ENCODE data around the gene PDE3A.
A peak's percentile ranks its signal among the peaks of the same experiment; 100 is the strongest.

PDE3A gene

DNA sequence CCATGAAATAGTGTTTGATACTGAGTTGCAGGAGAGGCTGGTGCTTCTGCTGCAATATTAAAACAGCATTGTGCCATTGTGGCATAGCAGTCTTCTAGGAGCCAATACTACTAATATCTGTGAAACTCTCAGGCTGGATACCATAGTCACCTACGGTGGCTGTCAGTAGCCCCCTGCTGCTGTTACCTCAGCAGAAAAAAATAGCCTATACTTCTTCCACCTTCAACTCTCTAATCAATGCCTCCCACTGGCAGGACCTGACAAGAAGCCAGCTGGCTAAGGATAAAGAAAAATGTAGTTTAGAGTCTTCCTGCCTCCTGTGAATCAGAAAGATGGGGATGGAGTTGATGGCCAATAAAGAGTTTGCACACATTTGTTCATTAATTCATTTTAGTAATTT lies 91.6 kb downstream of the PDE3A start:
- TF ChIP-seq, protein P1, sequence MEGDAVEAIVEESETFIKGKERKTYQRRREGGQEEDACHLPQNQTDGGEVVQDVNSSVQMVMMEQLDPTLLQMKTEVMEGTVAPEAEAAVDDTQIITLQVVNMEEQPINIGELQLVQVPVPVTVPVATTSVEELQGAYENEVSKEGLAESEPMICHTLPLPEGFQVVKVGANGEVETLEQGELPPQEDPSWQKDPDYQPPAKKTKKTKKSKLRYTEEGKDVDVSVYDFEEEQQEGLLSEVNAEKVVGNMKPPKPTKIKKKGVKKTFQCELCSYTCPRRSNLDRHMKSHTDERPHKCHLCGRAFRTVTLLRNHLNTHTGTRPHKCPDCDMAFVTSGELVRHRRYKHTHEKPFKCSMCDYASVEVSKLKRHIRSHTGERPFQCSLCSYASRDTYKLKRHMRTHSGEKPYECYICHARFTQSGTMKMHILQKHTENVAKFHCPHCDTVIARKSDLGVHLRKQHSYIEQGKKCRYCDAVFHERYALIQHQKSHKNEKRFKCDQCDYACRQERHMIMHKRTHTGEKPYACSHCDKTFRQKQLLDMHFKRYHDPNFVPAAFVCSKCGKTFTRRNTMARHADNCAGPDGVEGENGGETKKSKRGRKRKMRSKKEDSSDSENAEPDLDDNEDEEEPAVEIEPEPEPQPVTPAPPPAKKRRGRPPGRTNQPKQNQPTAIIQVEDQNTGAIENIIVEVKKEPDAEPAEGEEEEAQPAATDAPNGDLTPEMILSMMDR (IDR thresholded peaks at IDR 0.05; ENCODE audit: low read depth, low read length): no peak
- no peak overlapping the region for H3K4me3 ChIP-seq (replicated peaks in 1 of 2; ENCODE audit: low read depth in 2 of 2, low read length in 2 of 2)
- DNase-seq (ENCODE audit: low read depth in 2 of 2): no peak

DNA sequence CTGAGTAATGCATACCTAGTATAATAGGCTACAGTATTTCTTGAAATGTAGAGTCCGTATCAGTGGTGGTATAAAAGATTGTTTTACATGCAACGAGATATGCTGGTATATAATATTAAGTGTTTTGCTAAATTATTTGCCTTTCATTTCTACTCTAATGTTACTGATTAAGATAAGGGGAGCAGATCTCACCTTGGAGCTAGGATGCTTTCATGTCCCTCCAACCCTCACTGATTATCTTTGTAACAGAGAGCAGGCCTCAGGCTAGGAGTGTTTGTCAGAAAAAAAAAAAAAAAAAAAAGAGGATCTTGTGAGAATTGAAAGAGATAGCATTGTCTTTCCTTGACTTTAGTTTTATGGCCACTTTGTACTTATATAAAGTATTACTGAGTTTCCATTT lies 92.6 kb downstream of the PDE3A start:
- no peak for DNase-seq (ENCODE audit: low read depth in 2 of 2)
- TF ChIP-seq, protein P1 (IDR thresholded peaks at IDR 0.05; ENCODE audit: low read depth, low read length): no peak
- no peak overlapping the region for H3K4me3 ChIP-seq (replicated peaks in 1 of 2; ENCODE audit: low read depth in 2 of 2, low read length in 2 of 2)

DNA sequence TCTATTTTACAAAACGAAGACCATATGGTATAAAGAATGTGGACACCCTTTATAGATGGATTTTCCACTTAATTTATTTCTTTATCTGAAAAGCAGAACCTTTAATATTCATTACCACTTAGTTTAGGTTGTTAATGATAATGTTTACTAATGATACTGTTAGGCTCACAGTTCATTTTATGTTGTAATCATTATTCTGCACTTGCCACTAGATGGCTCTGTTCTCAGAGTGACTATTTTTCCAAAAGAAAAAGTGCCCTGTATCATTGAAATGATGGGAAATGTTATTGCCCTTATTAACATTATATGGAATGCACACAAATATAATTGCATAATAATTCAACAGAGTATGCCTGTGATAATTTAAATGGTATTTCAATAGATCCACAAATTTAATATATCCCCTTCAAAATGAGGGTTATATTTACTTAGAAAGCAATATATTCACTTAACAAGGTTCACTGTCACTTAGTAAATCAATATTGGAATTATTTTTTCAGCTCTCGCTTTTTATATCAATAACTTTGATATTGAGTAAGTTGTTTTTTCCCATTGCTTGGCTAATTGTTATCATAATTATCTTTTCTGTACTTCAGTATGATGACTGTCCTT lies 95.7 kb downstream of the PDE3A start:
- no peak overlapping the region for H3K4me3 ChIP-seq (replicated peaks in 1 of 2; ENCODE audit: low read depth in 2 of 2, low read length in 2 of 2)
- TF ChIP-seq, protein P1 (IDR thresholded peaks at IDR 0.05; ENCODE audit: low read depth, low read length): peak; percentile 55
- peak; percentile 49 to 52 for DNase-seq (ENCODE audit: low read depth in 2 of 2)

DNA sequence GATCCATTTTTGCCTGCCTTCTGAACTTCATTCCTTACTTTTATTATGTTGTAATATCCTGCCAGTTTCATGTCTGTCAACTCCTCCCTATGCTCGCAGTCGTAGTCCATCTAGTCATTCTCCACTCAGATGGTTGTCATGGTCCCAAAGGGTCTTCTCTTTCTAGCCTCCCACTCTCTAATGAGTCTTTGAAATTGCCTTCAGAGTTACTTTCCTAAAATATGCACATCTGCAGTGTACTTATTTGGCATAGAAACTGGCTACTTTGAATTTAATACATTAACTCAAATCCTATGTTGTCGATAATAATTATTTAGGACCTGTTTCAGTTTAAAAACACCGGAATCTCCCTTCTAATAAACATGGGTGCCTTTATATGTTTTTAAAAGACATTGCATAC lies 101.0 kb downstream of the PDE3A start:
- H3K4me3 ChIP-seq (replicated peaks in 1 of 2; ENCODE audit: low read depth in 2 of 2, low read length in 2 of 2): no peak overlapping the region
- TF ChIP-seq, protein P1 (IDR thresholded peaks at IDR 0.05; ENCODE audit: low read depth, low read length): no peak
- no peak for DNase-seq (ENCODE audit: low read depth in 2 of 2)

DNA sequence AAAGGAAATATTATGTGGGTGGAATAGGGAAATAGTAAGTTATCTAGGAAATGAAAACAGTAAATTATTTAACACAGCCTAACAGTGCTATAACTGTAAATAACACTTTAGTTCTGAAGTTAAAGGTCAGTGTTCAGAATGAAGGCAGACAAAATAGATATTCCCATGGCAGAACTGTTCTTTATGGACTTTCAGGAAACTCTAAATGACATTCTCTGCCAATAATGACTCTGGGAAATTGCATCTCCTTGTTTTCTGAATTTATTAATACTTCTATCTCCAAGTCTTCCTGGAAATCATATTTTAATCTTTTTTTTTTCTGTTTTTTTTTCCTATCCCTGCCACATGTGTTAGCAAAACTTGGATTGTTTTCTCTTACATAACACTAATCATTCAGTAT lies 101.4 kb downstream of the PDE3A start:
- no peak overlapping the region for H3K4me3 ChIP-seq (replicated peaks in 1 of 2; ENCODE audit: low read depth in 2 of 2, low read length in 2 of 2)
- TF ChIP-seq, protein P1 (IDR thresholded peaks at IDR 0.05; ENCODE audit: low read depth, low read length): no peak
- no peak for DNase-seq (ENCODE audit: low read depth in 2 of 2)

DNA sequence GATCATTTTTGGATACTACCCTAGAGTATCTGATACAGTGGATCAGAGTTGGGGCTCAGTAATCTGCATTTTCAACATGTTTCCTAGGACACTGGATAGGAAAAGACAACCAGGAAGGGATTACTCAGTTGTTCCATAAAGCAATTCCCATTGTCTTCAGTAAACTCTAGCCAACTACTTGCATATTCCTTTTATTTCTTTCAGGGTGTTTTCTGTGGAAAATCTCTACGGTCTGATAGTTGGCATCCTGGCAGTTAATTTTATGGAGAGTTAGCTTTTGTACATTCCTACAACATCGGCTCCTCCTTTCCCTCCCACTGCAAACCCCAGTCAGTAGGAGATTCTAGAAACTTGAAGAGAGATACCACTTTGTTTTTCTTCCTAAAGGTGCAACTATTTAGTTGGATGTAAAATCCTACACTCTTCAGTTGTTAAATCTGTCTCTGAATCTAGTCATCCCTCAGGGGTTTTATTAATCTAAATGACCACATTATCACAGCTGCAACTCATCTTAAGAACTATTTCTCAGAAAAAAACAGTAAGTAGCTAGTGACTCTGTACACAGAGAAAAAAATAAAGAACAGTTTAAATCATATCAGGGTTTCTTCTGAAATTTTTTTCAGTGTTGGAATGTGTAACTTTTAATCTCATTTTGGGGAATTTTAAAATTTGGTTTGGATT lies 103.9 kb downstream of the PDE3A start:
- no peak overlapping the region for H3K4me3 ChIP-seq (replicated peaks in 1 of 2; ENCODE audit: low read depth in 2 of 2, low read length in 2 of 2)
- TF ChIP-seq, protein P1 (IDR thresholded peaks at IDR 0.05; ENCODE audit: low read depth, low read length): no peak
- DNase-seq (ENCODE audit: low read depth in 2 of 2): peak in 1 of 2 donors; percentile 53

All from cardiac fibroblast (primary cell).